GM19372 (cell line): ENCODE results near the gene ZNF681.
"Not testable (repeated sequence)": the region's sequence is repeated elsewhere in the genome, so short reads cannot be mapped to it uniquely, and the experiment has no call there.

Source experiments
- ATAC-seq: cut with Tn5 transposase; IDR thresholded peaks from one replicate; pipeline ENCODE4 v1.9.1; 2021; ENCODE audit warnings: mild to moderate bottlenecking, low read depth, moderate library complexity; ENCODE audit not compliant: unreplicated experiment

Gene ZNF681

DNA sequence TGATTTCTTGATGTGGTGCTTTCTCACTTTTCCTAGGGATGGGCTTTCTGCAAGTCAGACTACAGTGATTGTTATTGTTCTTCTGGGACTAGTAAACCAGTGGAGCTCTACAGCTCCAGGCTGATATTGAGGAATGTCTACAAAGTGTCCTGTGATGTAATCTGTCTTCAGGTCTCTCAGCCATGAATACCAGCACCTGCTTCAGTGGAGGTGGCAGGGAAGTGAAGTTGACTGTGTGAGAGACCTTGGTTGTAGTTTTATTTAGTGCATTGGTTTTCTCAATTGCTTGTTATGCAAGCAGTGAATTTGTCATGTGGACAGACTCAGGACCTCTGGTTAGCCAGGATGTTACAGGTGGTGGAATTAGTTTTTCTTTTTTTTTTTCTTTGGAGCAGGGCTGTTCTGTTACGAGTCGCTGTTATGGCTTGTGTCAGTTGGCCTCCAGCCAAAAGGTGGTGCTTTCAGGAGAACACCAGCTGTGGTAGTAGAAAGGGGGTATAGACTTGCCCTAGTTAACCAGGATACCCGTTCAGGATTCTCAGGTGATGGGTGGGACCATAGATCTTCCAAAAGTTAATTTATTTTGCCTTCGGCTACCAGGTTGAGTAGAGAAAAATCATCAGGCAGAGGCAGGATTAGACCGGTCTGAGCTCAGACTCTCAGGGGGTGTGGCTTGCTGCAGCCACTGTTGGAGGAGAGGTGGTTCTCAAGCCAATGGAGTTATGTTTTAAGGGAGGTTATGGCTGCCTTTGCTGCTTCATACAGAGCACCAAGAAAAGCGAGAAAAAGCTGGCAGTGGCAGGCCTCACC, 59.8 kb downstream of the ZNF681 start:
- no peak for ATAC-seq

DNA sequence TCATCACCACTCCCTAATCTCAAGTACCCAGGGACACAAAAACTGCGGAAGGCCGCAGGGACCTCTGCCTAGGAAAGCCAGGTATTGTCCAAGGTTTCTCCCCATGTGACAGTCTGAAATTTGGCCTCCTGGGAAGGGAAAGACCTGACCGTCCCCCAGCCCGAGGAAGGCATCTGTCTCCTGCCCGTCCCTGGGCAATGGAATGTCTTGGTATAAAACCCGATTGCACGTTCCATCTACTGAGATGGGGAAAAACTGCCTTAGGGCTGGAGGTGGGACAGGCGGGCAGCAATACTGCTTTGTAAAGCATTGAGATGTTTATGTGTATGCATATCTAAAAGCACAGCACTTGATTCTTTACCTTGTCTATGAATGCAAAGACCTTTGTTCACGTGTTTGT, 65.8 kb downstream of the ZNF681 start:
- ATAC-seq, result not testable (repeated sequence)
